HCT116 (cell line): ENCODE measurements around the gene PDPK1.

Source experiments
- CBX3 ChIP-seq: IDR thresholded peaks from 2 replicates; pipeline ENCODE4 v1.6.1; 2012; ENCODE audit warnings: low read depth
- CTCF ChIP-seq, 3 experiments: fragments of 200-600 bp in 1 of 3; sonication (generic) in 1 of 3; IDR thresholded peaks in 2 of 3; conservative IDR thresholded peaks in 1 of 3; 2 replicates each; pipeline ENCODE4 v1.5.1; 2012 to 2017; ENCODE audit warnings: low read depth in 2 of 3, low read length in 2 of 3, antibody characterized with exemption in 1 of 3, borderline replicate concordance in 1 of 3, control low read depth in 1 of 3, mild to moderate bottlenecking in 1 of 3, mixed read lengths in 1 of 3, mixed run types in 1 of 3, moderate library complexity in 1 of 3; ENCODE audit not compliant: insufficient read depth in 1 of 3
- EZH2phosphoT487 ChIP-seq: fragments of 200-600 bp; IDR thresholded peaks from 2 replicates; pipeline ENCODE4 v1.6.1; 2018; ENCODE audit warnings: antibody characterized with exemption, borderline replicate concordance
- FOSL1 ChIP-seq: IDR thresholded peaks from 2 replicates; pipeline ENCODE4 v1.6.1; 2012; ENCODE audit warnings: low read depth
- MAX ChIP-seq: IDR thresholded peaks from 2 replicates; pipeline ENCODE4 v1.6.1; 2012
- POLR2A ChIP-seq: IDR thresholded peaks from 2 replicates; pipeline ENCODE4 v1.7.0; 2011; ENCODE audit warnings: borderline replicate concordance; ENCODE audit not compliant: insufficient read depth, insufficient read length; ENCODE audit errors: extremely low read depth
- POLR2AphosphoS5 ChIP-seq: IDR thresholded peaks from 2 replicates; pipeline ENCODE4 v1.6.1; 2011; ENCODE audit warnings: mild to moderate bottlenecking, low read depth, low read length, moderate library complexity
- SIN3A ChIP-seq: IDR thresholded peaks from 2 replicates; pipeline ENCODE4 v1.6.1; 2012; ENCODE audit warnings: low read depth
- SP1 ChIP-seq: IDR thresholded peaks from 2 replicates; pipeline ENCODE4 v1.6.1; 2012; ENCODE audit warnings: low read depth
- TCF7L2 ChIP-seq: IDR thresholded peaks from 2 replicates; pipeline ENCODE4 v1.7.0; 2011; ENCODE audit warnings: borderline replicate concordance, inconsistent platforms; ENCODE audit not compliant: insufficient read depth, insufficient read length; ENCODE audit errors: extremely low read depth
- ZBTB33 ChIP-seq: IDR thresholded peaks from 2 replicates; pipeline ENCODE4 v1.6.1; 2011; ENCODE audit warnings: mild to moderate bottlenecking, low read length, moderate library complexity; ENCODE audit not compliant: insufficient replicate concordance; ENCODE audit errors: extremely low read depth

- no peak for TF ChIP-seq MAX
- TF ChIP-seq FOSL1 = no peak
- no peak for TF ChIP-seq TCF7L2
- no peak for TF ChIP-seq SP1
- TF ChIP-seq CTCF (IDR thresholded peaks at IDR 0.05 in 2 of 3, conservative IDR thresholded peaks at IDR 0.05 in 1 of 3; ENCODE audit: borderline replicate concordance in 1 of 3, insufficient read depth in 1 of 3, low read depth in 2 of 3, low read length in 2 of 3) = no peak
- TF ChIP-seq SIN3A = no peak
- no peak for TF ChIP-seq EZH2phosphoT487
- TF ChIP-seq ZBTB33 = no peak
- TF ChIP-seq POLR2AphosphoS5 = no peak
- no peak for TF ChIP-seq CBX3
- TF ChIP-seq POLR2A = no peak
Observed at GRCh38 chr16:2515180-2515851, 22.5 kb upstream of the PDPK1 start.
